ENCODE results near the gene LHFPL4. TPM values are rescaled to one million over a fixed set of nuclear protein-coding genes. Genes with fewer than 3 reads are reported as not detected.

The LHFPL4 gene
- total and polyA plus RNA-seq, 2 of the 8 experiments (the other 6 are each of a cell fraction or from before 2014, with no cell fraction given): 5.0 to 16.9 TPM

GRCh38 chr3:9468460-9468859 is 85.2 kb downstream of the LHFPL4 start (continued):
- TF ChIP-seq SAP30 (IDR thresholded peaks at IDR 0.05; ENCODE audit: insufficient read depth, insufficient replicate concordance, low read length) (no peak), CHD2 (IDR thresholded peaks at IDR 0.05; ENCODE audit: low read length) (no peak)

Data from H1 (cell line).